GM18868 (cell line): ENCODE measurements around the gene LMAN2.
"Not testable (repeated sequence)": the region's sequence is repeated elsewhere in the genome, so short reads cannot be mapped to it uniquely, and the experiment has no call there.

Source experiments
- ATAC-seq: cut with Tn5 transposase; IDR thresholded peaks from one replicate; pipeline ENCODE4 v1.9.1; 2021; ENCODE audit warnings: mild to moderate bottlenecking, moderate library complexity; ENCODE audit not compliant: unreplicated experiment

The LMAN2 gene

GRCh38 chr5:177349762-177350161 lies 1.7 kb downstream of the LMAN2 start:
- no peak for ATAC-seq

- no peak for ATAC-seq
Measured at GRCh38 chr5:177349362-177349647, 2.2 kb downstream of the LMAN2 start.

GRCh38 chr5:177347699-177348098 lies 3.8 kb downstream of the LMAN2 start:
- ATAC-seq, result no peak

GRCh38 chr5:177346820-177347219 lies 4.6 kb downstream of the LMAN2 start:
- no peak for ATAC-seq

- ATAC-seq, result no peak
Measured at GRCh38 chr5:177344891-177345290, 6.6 kb downstream of the LMAN2 start.

GRCh38 chr5:177343777-177344176 lies 7.7 kb downstream of the LMAN2 start:
- no peak for ATAC-seq

- not testable (repeated sequence) for ATAC-seq
Measured at GRCh38 chr5:177343000-177343399, 8.5 kb downstream of the LMAN2 start.

- ATAC-seq, result no peak
Measured at GRCh38 chr5:177339107-177339638, 12.3 kb downstream of the LMAN2 start.

- no peak for ATAC-seq
Measured at GRCh38 chr5:177338251-177339106, 13.0 kb downstream of the LMAN2 start.

GRCh38 chr5:177336603-177337494 lies 14.6 kb downstream of the LMAN2 start:
- no peak for ATAC-seq

GRCh38 chr5:177336112-177336511 lies 15.4 kb downstream of the LMAN2 start:
- ATAC-seq, result no peak

- no peak for ATAC-seq
Measured at GRCh38 chr5:177335701-177336065, 15.8 kb downstream of the LMAN2 start.

- ATAC-seq, result no peak
Measured at GRCh38 chr5:177334781-177335700, 16.4 kb downstream of the LMAN2 start.

GRCh38 chr5:177334155-177334551 lies 17.3 kb downstream of the LMAN2 start:
- ATAC-seq, result no peak

- no peak for ATAC-seq
Measured at GRCh38 chr5:177333420-177334154, 17.9 kb downstream of the LMAN2 start.

- ATAC-seq, result no peak
Measured at GRCh38 chr5:177332896-177333260, 18.6 kb downstream of the LMAN2 start.

GRCh38 chr5:177332031-177332895 lies 19.2 kb downstream of the LMAN2 start:
- no peak for ATAC-seq

GRCh38 chr5:177330991-177331842 lies 20.3 kb downstream of the LMAN2 start:
- no peak for ATAC-seq
